Fibroblast of lung (primary cell): Measurements from ENCODE around the gene GRB2. TPM values are rescaled to one million over a fixed set of nuclear protein-coding genes. Genes with fewer than 3 reads are reported as not detected.

Experiments used
- DNase-seq, 2 donors: peaks; one replicate each; pipeline versions ENCODE4 v3.0.0 to v3.0.0-alpha.2; 2010; ENCODE audit warnings: low read depth in 2 of 2
- H2AFZ ChIP-seq: 2 replicates; pipeline ENCODE4 v1.5.1; 2012; ENCODE audit warnings: low read length, control low read depth, inconsistent platforms
- H3K27ac ChIP-seq: 2 replicates; pipeline ENCODE4 v1.5.1; 2011; ENCODE audit warnings: low read length, control low read depth; ENCODE audit not compliant: insufficient read depth
- H3K27me3 ChIP-seq: 2 replicates; pipeline ENCODE4 v1.5.1; 2011; ENCODE audit warnings: mild to moderate bottlenecking, low read length; ENCODE audit not compliant: control insufficient read depth, insufficient read depth
- H3K36me3 ChIP-seq: 2 replicates; pipeline ENCODE4 v1.5.1; 2011; ENCODE audit warnings: low read length; ENCODE audit not compliant: control insufficient read depth, insufficient read depth
- H3K4me1 ChIP-seq: 2 replicates; pipeline ENCODE4 v1.5.1; 2011; ENCODE audit warnings: low read length; ENCODE audit not compliant: control insufficient read depth, insufficient read depth; ENCODE audit errors: extremely low read depth
- H3K4me2 ChIP-seq: 2 replicates; pipeline ENCODE4 v1.5.1; 2011; ENCODE audit warnings: low read length, control low read depth; ENCODE audit not compliant: insufficient read depth; ENCODE audit errors: extremely low read depth
- H3K4me3 ChIP-seq, 4 experiments: fragments of 200-600 bp in 1 of 4; sonication (generic) in 1 of 4; replicated peaks in 1 of 4; 2 replicates each; pipeline ENCODE4 v1.5.1; 2011 to 2016; ENCODE audit warnings: low read length in 4 of 4, low read depth in 3 of 4, mild to moderate bottlenecking in 3 of 4, control low read depth in 2 of 4, inconsistent platforms in 1 of 4, mixed read lengths in 1 of 4; ENCODE audit not compliant: insufficient read depth in 1 of 4; ENCODE audit errors: control extremely low read depth in 1 of 4
- H3K79me2 ChIP-seq: 2 replicates; pipeline ENCODE4 v1.5.1; 2012; ENCODE audit warnings: mild to moderate bottlenecking, low read length, inconsistent platforms; ENCODE audit not compliant: control insufficient read depth, insufficient read depth
- H3K9ac ChIP-seq: 2 replicates; pipeline ENCODE4 v1.5.1; 2011; ENCODE audit warnings: mild to moderate bottlenecking, low read length, control low read depth; ENCODE audit not compliant: insufficient read depth
- H3K9me3 ChIP-seq: 2 replicates; pipeline ENCODE4 v1.5.1; 2012; ENCODE audit warnings: low read depth, low read length; ENCODE audit not compliant: control insufficient read depth, insufficient read depth
- H4K20me1 ChIP-seq: 2 replicates; pipeline ENCODE4 v1.5.1; 2011; ENCODE audit warnings: low read length; ENCODE audit not compliant: control insufficient read depth, insufficient read depth; ENCODE audit errors: extremely low read depth
- EZH2 ChIP-seq: IDR thresholded peaks from 2 replicates; pipeline ENCODE4 v1.5.1; 2012; ENCODE audit warnings: low read length, control low read depth, mild to moderate bottlenecking; ENCODE audit errors: missing control alignments
- polyA plus RNA-seq, 2 donors: library from polyadenylated mRNA; depleted of rRNA in 1 of 2; stranded (reverse) in 1 of 2; unstranded in 1 of 2; fragments of >200 nt; gene quantifications; 2 replicates each; pipeline ENCODE4 v1.2.1, GENCODE V29; 2011 to 2012; ENCODE audit warnings: missing spikeins in 1 of 2
- total RNA-seq: library from RNA; depleted of rRNA; stranded (reverse); fragments of >200 nt; gene quantifications from 2 replicates; pipeline ENCODE4 v1.2.1, GENCODE V29; 2014
- TF ChIP-seq, protein P1 (sequence below), 2 donors: IDR thresholded peaks in 1 of 2; conservative IDR thresholded peaks in 1 of 2; 1 replicate in 1 of 2; 2 replicates in 1 of 2; pipeline ENCODE4 v1.5.1; 2011 to 2012; ENCODE audit warnings: low read length in 2 of 2, control low read depth in 1 of 2, inconsistent platforms in 1 of 2, low read depth in 1 of 2, mild to moderate bottlenecking in 1 of 2

The GRB2 gene
- total and polyA plus RNA-seq, 2 donors (not counting 1 experiment from before 2014, with no cell fraction given), result 68.9 to 69.7 TPM

DNA sequence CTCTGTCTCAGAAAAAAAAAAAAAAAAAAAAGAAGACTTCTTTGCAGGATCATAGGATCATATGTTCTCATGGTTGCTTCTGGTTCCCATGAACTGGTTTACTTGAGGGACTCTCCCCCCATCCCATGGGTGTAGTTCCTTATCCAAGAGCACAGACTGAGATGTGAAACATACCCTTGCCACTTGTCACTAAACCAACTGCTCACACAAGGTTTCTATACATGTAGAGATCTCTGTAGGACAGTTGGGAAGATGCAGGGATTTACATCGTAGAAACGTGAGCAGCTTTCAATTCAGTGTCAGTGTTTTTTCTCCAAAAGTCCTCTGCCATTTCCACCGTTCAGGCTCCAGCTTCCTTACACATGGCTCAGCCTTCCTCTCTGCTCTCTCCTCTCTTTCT, 39.8 kb upstream of the GRB2 start:
- Histone ChIP-seq H3K9ac (no peak overlapping the region), H4K20me1 (no peaks in the 10 kb centered on the region), H3K4me1 (peaks cover 2% of the 10 kb centered on the region), H3K9me3 (no peaks in the 10 kb centered on the region), H3K27me3 (no peaks in the 10 kb centered on the region), H3K4me3 (no peak overlapping the region), H3K79me2 (no peaks in the 10 kb centered on the region), H3K27ac (no peak overlapping the region), H3K36me3 (no peaks in the 10 kb centered on the region), H3K4me2 (no peak overlapping the region), H2AFZ (no peak overlapping the region)
- DNase-seq, result no peak
- TF ChIP-seq, protein P1, sequence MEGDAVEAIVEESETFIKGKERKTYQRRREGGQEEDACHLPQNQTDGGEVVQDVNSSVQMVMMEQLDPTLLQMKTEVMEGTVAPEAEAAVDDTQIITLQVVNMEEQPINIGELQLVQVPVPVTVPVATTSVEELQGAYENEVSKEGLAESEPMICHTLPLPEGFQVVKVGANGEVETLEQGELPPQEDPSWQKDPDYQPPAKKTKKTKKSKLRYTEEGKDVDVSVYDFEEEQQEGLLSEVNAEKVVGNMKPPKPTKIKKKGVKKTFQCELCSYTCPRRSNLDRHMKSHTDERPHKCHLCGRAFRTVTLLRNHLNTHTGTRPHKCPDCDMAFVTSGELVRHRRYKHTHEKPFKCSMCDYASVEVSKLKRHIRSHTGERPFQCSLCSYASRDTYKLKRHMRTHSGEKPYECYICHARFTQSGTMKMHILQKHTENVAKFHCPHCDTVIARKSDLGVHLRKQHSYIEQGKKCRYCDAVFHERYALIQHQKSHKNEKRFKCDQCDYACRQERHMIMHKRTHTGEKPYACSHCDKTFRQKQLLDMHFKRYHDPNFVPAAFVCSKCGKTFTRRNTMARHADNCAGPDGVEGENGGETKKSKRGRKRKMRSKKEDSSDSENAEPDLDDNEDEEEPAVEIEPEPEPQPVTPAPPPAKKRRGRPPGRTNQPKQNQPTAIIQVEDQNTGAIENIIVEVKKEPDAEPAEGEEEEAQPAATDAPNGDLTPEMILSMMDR (conservative IDR thresholded peaks at IDR 0.05 in 1 of 2, IDR thresholded peaks at IDR 0.05 in 1 of 2; ENCODE audit: low read depth in 1 of 2, low read length in 2 of 2), result no peak
- no peak for TF ChIP-seq EZH2

DNA sequence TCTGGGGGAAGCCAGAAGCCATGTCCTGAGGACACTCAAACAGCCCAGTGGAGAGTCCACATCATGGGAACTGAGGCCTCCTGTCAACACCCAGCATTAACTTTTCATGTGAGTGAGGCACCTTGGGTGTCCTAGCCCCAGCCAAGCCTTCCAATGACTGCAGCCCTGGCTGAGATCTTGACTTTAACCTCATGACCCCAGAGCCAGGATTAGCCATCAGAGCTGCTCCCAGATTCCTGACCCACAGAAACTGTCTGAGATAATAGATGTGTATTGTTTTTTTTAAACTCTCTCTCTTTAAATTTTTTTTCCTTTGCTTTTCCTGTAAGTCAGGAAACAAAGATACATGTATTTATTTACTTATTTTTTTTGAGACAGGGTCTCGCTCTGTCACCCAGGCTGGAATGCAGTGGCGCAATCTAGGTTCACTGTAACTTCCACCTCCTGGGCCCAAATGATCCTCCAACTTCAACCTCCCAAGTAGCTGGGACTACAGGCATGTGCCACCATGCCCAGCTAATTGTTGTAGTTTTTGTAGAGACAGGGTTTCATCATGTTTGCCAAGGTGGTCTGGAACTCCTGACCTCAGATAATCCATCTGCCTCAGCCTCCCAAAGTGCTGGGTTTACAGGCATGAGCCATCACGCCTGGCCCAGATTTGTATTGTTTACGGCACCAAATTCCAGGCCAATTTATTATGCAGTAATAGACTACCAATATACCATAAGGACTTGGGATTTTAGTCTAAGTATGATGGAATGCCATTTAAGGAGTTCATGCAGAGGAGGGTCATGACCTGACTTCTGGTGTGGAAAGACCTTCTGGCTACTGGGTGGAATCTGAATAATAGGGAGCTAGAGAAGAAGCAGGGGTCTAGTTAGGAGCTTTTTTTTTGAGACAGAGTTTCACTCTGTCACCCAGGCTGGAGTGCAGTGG, 37.0 kb upstream of the GRB2 start:
- no peak for DNase-seq
- H3K9ac ChIP-seq, result no peak overlapping the region
- H3K9me3 ChIP-seq, result no peaks in the 10 kb centered on the region
- no peaks in the 10 kb centered on the region for H3K36me3 ChIP-seq
- H3K4me3 ChIP-seq, result no peak overlapping the region
- no peak overlapping the region for H3K27ac ChIP-seq
- no peaks in the 10 kb centered on the region for H4K20me1 ChIP-seq
- TF ChIP-seq EZH2, result no peak
- TF ChIP-seq, protein P1 (conservative IDR thresholded peaks at IDR 0.05 in 1 of 2, IDR thresholded peaks at IDR 0.05 in 1 of 2; ENCODE audit: low read depth in 1 of 2, low read length in 2 of 2), result no peak
- H3K4me1 ChIP-seq, result peaks cover 2% of the 10 kb centered on the region
- no peaks in the 10 kb centered on the region for H3K79me2 ChIP-seq
- no peaks in the 10 kb centered on the region for H3K27me3 ChIP-seq
- H3K4me2 ChIP-seq, result no peak overlapping the region
- no peak overlapping the region for H2AFZ ChIP-seq

DNA sequence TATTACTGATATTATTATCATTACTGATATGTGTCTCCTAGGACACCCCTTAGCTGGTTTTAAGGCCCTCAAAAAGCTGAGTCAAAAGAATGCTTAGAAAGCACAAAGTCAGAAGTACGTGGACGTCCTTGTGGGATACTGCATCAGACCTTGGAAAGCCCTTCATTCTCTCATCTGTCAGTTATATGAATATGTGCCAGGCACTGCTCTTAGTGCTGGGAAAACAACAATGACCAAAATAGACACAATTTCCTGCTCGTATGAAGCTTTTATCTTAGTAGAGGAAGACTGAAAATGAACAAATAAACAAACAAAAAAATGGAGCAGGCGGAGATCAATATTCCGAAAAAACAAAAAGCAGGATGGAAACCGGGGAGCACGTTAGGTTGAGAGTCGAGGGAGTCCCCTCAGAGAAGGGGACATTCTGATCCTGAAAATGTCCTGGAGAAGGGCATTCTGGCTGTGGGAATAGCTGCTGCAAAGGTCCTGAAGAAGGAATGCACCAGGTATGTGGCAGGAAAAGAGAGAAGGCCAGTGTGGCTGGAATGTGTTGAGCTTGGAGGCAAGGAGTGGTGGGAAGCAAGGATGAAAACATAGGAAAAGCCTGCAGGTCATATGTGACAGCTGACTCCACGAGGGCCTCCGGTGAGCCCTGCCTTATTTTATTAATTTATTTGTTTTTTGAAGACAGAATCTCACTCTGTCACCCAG, 35.4 kb upstream of the GRB2 start:
- Histone ChIP-seq H3K4me2 (no peak overlapping the region), H3K79me2 (no peaks in the 10 kb centered on the region), H3K36me3 (no peaks in the 10 kb centered on the region), H2AFZ (peak overlapping the region; percentile 5), H4K20me1 (no peaks in the 10 kb centered on the region), H3K27ac (no peak overlapping the region), H3K4me3 (no peak overlapping the region), H3K4me1 (peaks cover 2% of the 10 kb centered on the region), H3K9ac (no peak overlapping the region), H3K9me3 (no peaks in the 10 kb centered on the region), H3K27me3 (no peaks in the 10 kb centered on the region)
- peak in 1 of 2 donors; percentile 50 for DNase-seq
- TF ChIP-seq EZH2, result no peak
- TF ChIP-seq, protein P1 (conservative IDR thresholded peaks at IDR 0.05 in 1 of 2, IDR thresholded peaks at IDR 0.05 in 1 of 2; ENCODE audit: low read depth in 1 of 2, low read length in 2 of 2), result no peak
